Body of pancreas (tissue), 4 donors: ENCODE results near the gene MAP4K5. TPM values are rescaled to one million over a fixed set of nuclear protein-coding genes. Genes with fewer than 3 reads are reported as not detected.

Experiments
- ATAC-seq: fragments of 150-250 bp; one replicate; pipeline ENCODE4 v1.9.1; 2016
- DNase-seq, 4 donors: peaks; one replicate each; pipeline ENCODE4 v3.0.0-alpha.2; 2019
- H3K27ac ChIP-seq, 4 donors: fragments of 200-600 bp; sonication (generic); 1 replicate in 3 of 4; 2 replicates in 1 of 4; pipeline versions ENCODE4 v1.5.1 to v1.6.1; 2016 to 2019; ENCODE audit warnings: mild to moderate bottlenecking in 1 of 4, mixed read lengths in 1 of 4, moderate library complexity in 1 of 4
- H3K27me3 ChIP-seq, 2 donors: fragments of 200-600 bp; sonication (generic); one replicate each; pipeline ENCODE4 v1.6.0; 2016; ENCODE audit warnings: mild to moderate bottlenecking in 1 of 2
- H3K36me3 ChIP-seq, 2 donors: fragments of 200-600 bp; sonication (generic); replicated peaks in 1 of 2; 2 replicates each; pipeline ENCODE4 v1.5.1; 2016; ENCODE audit warnings: low read depth in 2 of 2; ENCODE audit not compliant: insufficient read depth in 1 of 2
- H3K4me1 ChIP-seq: fragments of 200-600 bp; sonication (generic); one replicate; pipeline ENCODE4 v1.6.0; 2016
- H3K4me3 ChIP-seq, 2 donors: fragments of 200-600 bp; sonication (generic); 1 replicate in 1 of 2; 2 replicates in 1 of 2; pipeline ENCODE4 v1.5.1; 2016 to 2019
- H3K9me3 ChIP-seq, 3 donors: fragments of 200-600 bp; sonication (generic); 1 replicate in 2 of 3; 2 replicates in 1 of 3; pipeline ENCODE4 v1.5.1; 2016
- POLR2A ChIP-seq, 3 donors: fragments of 450-650 bp; IDR thresholded peaks; one replicate each; pipeline ENCODE4 v1.6.1; 2016; ENCODE audit warnings: antibody characterized with exemption in 3 of 3, mild to moderate bottlenecking in 2 of 3
- WGBS, 2 donors: methylation state at CpG; one replicate each; pipeline ENCODE4 v1.1.5; 2017; 5-methylcytosine and 5-hydroxymethylcytosine counted together
- intact Hi-C: fragments of 100-400 bp; cut with DNase I; formaldehyde crosslinking; loops from one replicate; pipeline ENCODE4 v1.15.1; 2023
- total RNA-seq, 2 donors: library from RNA; depleted of rRNA; stranded (reverse); fragments of >200 nt; gene quantifications; one replicate each; pipeline ENCODE4 v1.1.0, GENCODE V29; 2016
- TF ChIP-seq, protein P1 (sequence below), 7 experiments: fragments of 450-650 bp in 4 of 7; fragments of 200-600 bp in 3 of 7; sonication (generic) in 3 of 7; IDR thresholded peaks; one replicate each; pipeline ENCODE4 v1.5.1; 2016 to 2019; ENCODE audit warnings: antibody characterized with exemption in 7 of 7

The MAP4K5 gene
- total RNA-seq = 100 to 1,000 TPM; 111 to 159 TPM

DNA sequence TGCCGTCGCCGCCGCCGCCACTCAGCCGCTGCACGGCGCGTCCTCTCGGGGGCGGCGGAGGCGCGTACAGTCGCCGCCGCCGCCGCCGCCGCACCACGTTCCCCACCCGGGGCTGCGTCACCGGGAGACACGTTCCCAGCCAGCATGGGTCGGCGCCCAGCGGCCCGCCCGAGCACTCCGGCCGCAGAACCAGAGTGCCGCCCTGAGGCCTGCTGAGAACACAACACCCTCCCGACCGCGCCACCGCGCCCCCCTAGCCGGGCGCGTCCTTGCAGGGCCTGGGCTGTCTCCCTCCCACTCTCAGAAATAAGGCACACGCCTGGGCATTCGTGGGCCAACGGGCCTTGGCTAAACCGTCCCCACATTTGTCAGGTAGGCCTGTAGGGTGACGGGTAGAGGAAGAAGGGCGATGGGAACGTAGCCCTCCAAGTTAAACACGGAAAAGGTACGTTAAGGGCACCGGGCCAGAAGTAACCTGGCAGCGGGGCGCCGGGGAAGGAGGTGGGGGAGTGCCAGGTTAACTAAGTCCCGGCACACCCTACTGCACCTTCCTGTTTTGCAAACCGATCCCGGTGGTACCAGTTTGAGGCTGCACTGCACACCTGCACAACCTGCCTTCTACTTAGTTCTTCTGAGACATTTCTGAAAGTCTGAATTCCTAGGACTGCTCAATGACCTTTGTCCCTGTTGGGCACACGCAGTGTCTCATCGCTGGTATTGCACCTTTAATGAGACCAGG is at the start of gene MAP4K5:
Gene MAP4K5 (minus strand): TSS at position 68 of the 739 bp plus-strand sequence. CDS start 520 bp downstream, outside the sequence.
- TF ChIP-seq POLR2A (IDR thresholded peaks at IDR 0.05) = peak; percentile 25 to 84 (median 53)
- TF ChIP-seq, protein P1, sequence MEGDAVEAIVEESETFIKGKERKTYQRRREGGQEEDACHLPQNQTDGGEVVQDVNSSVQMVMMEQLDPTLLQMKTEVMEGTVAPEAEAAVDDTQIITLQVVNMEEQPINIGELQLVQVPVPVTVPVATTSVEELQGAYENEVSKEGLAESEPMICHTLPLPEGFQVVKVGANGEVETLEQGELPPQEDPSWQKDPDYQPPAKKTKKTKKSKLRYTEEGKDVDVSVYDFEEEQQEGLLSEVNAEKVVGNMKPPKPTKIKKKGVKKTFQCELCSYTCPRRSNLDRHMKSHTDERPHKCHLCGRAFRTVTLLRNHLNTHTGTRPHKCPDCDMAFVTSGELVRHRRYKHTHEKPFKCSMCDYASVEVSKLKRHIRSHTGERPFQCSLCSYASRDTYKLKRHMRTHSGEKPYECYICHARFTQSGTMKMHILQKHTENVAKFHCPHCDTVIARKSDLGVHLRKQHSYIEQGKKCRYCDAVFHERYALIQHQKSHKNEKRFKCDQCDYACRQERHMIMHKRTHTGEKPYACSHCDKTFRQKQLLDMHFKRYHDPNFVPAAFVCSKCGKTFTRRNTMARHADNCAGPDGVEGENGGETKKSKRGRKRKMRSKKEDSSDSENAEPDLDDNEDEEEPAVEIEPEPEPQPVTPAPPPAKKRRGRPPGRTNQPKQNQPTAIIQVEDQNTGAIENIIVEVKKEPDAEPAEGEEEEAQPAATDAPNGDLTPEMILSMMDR (IDR thresholded peaks at IDR 0.05) = peak; percentile 83 to 99 (median 98)
- Histone ChIP-seq H3K27ac (peak within 1 kb of the TSS; percentile 88 to 96 (median 92)), H3K36me3 (no peaks in the 10 kb centered on the region), H3K9me3 (no peaks in the 10 kb centered on the region), H3K4me1 (peaks cover 34% of the 10 kb centered on the region), H3K4me3 (peak within 1 kb of the TSS; percentile 93 to 96), H3K27me3 (no peaks in the 10 kb centered on the region)
- WGBS, 2 donors = 0% methylated on average over 11 to 60 of the region's 60 CpGs
- DNase-seq (peak; percentile 91 to 94 (median 94)), ATAC-seq (peak; percentile 99)
- intact Hi-C loops = loop anchor here (5.0 kb wide), 1 partner anchor 215 kb away; no protein-coding TSS in a partner anchor

DNA sequence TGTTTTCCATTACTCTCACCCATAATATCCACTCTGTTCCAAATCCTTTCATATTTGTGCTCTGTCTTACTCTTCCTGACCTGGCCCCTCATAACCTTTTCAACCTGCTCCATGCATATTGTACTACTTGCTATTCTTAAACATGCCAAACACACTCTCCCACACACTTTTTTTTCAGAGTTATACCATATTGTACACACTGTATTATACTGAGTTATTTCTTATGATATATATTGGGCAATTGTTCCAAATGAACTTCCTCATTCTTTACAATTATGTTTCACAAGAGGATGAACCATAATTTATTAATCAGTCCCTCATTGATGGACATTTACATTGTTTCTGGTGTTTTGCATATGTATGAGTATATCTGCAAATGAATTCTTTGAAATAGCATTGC is 46.1 kb upstream of the MAP4K5 start:
- TF ChIP-seq POLR2A (IDR thresholded peaks at IDR 0.05) = no peak
- TF ChIP-seq, protein P1 (IDR thresholded peaks at IDR 0.05) = no peak
- Histone ChIP-seq H3K36me3 (no peaks in the 10 kb centered on the region), H3K27me3 (no peaks in the 10 kb centered on the region), H3K4me3 (no peak overlapping the region), H3K27ac (no peak overlapping the region), H3K9me3 (no peaks in the 10 kb centered on the region), H3K4me1 (peaks cover 4% of the 10 kb centered on the region)
- ATAC-seq = no peak
- intact Hi-C loops = no loop called here
- DNase-seq = no peak

DNA sequence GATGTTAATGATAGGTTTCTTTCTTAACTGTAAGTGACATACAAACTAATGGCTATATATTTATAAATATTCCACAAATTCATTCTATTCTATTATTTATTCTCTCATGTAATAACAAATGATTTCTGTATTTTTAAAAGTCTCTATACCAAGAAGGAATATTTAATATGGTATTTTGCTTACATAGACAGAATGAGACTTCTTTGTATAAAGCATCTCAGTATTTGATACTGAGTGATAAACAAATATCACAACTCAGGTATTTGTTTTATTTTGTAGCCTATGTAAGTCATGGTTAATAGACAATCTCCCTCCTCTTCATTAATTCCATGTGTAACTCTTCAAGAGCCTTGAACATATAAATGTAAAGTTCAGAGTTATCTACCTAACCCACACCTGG is 45.6 kb upstream of the MAP4K5 start:
- peaks cover 4% of the 10 kb centered on the region for H3K4me1 ChIP-seq
- no peaks in the 10 kb centered on the region for H3K27me3 ChIP-seq
- H3K27ac ChIP-seq = no peak overlapping the region
- no peak overlapping the region for H3K4me3 ChIP-seq
- H3K36me3 ChIP-seq = no peaks in the 10 kb centered on the region
- H3K9me3 ChIP-seq = no peaks in the 10 kb centered on the region
- TF ChIP-seq, protein P1 (IDR thresholded peaks at IDR 0.05) = no peak
- no peak for TF ChIP-seq POLR2A (IDR thresholded peaks at IDR 0.05)
- ATAC-seq (no peak), DNase-seq (no peak)
- intact Hi-C loops = no loop called here

DNA sequence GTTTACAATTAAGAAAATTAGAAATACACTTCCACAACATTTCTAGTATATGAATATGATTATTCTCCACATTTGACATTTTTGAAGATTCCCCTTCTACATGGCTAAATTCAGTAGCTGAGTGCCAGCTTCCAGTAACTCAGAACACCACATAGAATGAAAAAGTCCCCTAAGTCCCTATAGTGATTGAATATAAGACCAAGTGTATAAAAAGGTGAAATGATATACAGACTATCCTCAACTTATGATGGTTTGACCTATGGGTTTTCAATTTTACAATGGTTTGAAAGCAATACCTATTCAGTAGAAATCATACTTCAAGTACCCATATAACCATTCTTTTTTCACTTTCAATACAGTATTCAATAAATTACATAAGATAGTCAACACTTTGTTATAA is 43.4 kb upstream of the MAP4K5 start:
- no peak overlapping the region for H3K27ac ChIP-seq
- H3K9me3 ChIP-seq = no peaks in the 10 kb centered on the region
- DNase-seq (no peak), ATAC-seq (no peak)
- no peak for TF ChIP-seq POLR2A (IDR thresholded peaks at IDR 0.05)
- TF ChIP-seq, protein P1 (IDR thresholded peaks at IDR 0.05) = no peak
- H3K4me3 ChIP-seq = no peak overlapping the region
- intact Hi-C loops = no loop called here
- no peaks in the 10 kb centered on the region for H3K36me3 ChIP-seq
- no peaks in the 10 kb centered on the region for H3K27me3 ChIP-seq
- H3K4me1 ChIP-seq = peaks cover 4% of the 10 kb centered on the region

DNA sequence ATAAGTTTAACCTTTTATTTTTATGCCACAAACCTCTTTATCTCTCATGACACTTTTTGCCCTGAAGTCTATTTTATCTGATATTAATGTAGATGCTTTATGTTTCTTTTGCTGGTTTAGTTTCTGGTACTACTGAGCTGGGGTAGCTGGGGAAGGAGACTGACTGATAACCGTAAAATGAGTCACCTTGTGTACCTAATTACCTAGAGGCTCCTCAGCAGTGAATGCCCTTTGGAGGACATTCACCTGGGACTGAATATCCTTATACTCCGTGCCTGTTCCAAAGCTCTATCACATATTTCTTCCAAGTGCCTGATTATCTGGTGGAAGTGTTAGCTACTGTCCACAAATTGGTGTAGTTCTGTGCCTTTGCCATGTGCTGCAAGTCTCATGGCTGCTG is 41.5 kb upstream of the MAP4K5 start:
- intact Hi-C loops = no loop called here
- no peaks in the 10 kb centered on the region for H3K27me3 ChIP-seq
- H3K9me3 ChIP-seq = peaks cover 0 to 6% (median 0%) of the 10 kb centered on the region in 3 donors
- DNase-seq (no peak), ATAC-seq (no peak)
- H3K4me1 ChIP-seq = peaks cover 4% of the 10 kb centered on the region
- TF ChIP-seq POLR2A (IDR thresholded peaks at IDR 0.05) = no peak
- TF ChIP-seq, protein P1 (IDR thresholded peaks at IDR 0.05) = no peak
- 38 to 66% methylated on average over 2 of the region's 2 CpGs for WGBS, 2 donors
- no peak overlapping the region for H3K4me3 ChIP-seq
- H3K27ac ChIP-seq = no peak overlapping the region
- no peaks in the 10 kb centered on the region for H3K36me3 ChIP-seq
